Measurements from ENCODE around the gene OLFM2. TPM values are rescaled to one million over a fixed set of nuclear protein-coding genes. Genes with fewer than 3 reads are reported as not detected.
"Not testable (repeated sequence)": the region's sequence is repeated elsewhere in the genome, so short reads cannot be mapped to it uniquely, and the experiment has no call there.

OLFM2 gene
- total RNA-seq (2014; rRNA removed; shearing (Covaris generic)), result not detected in 2 replicates
- 0.14 and 0.24 TPM in 2 replicates for polyA plus RNA-seq (2015; cell fraction: cytosol; rRNA removed)
- 0.07 TPM in 1 of 2 replicates, not detected in the other for polyA plus RNA-seq (2015; cell fraction: nucleus; rRNA removed)

- no peak for DNase-seq (ENCODE audit: low read depth)
Observed at GRCh38 chr19:9936326-9937000, at the start of gene OLFM2. TSS of gene OLFM2 (minus strand) at chr19:9936515. CDS start at chr19:9936366, 149 bp downstream.

- DNase-seq (ENCODE audit: low read depth), result no peak
Observed at GRCh38 chr19:9981406-9982260, 45.3 kb upstream of the OLFM2 start.

GRCh38 chr19:9972103-9972502, 35.8 kb upstream of the OLFM2 start:
- no peak for DNase-seq (ENCODE audit: low read depth)

- DNase-seq (ENCODE audit: low read depth), result no peak
Observed at GRCh38 chr19:9971166-9971897, 35.0 kb upstream of the OLFM2 start.

- no peak for DNase-seq (ENCODE audit: low read depth)
Observed at GRCh38 chr19:9970481-9970880, 34.2 kb upstream of the OLFM2 start.

GRCh38 chr19:9969688-9969975, 33.3 kb upstream of the OLFM2 start:
- DNase-seq (ENCODE audit: low read depth), result no peak

- no peak for DNase-seq (ENCODE audit: low read depth)
Observed at GRCh38 chr19:9968820-9969687, 32.7 kb upstream of the OLFM2 start.

GRCh38 chr19:9967326-9967725, 31.0 kb upstream of the OLFM2 start:
- no peak for DNase-seq (ENCODE audit: low read depth)

- no peak for DNase-seq (ENCODE audit: low read depth)
Observed at GRCh38 chr19:9966448-9966847, 30.1 kb upstream of the OLFM2 start.

GRCh38 chr19:9966024-9966423, 29.7 kb upstream of the OLFM2 start:
- no peak for DNase-seq (ENCODE audit: low read depth)

- DNase-seq (ENCODE audit: low read depth), result no peak
Observed at GRCh38 chr19:9962623-9963290, 26.4 kb upstream of the OLFM2 start.

- DNase-seq (ENCODE audit: low read depth), result no peak
Observed at GRCh38 chr19:9961103-9961502, 24.8 kb upstream of the OLFM2 start.

- DNase-seq (ENCODE audit: low read depth), result peak; percentile 5
Observed at GRCh38 chr19:9958379-9958821, 22.1 kb upstream of the OLFM2 start.

- no peak for DNase-seq (ENCODE audit: low read depth)
Observed at GRCh38 chr19:9956956-9957355, 20.6 kb upstream of the OLFM2 start.

GRCh38 chr19:9953802-9954542, 17.7 kb upstream of the OLFM2 start:
- DNase-seq (ENCODE audit: low read depth), result no peak

GRCh38 chr19:9952276-9952675, 16.0 kb upstream of the OLFM2 start:
- DNase-seq (ENCODE audit: low read depth), result no peak

GRCh38 chr19:9947441-9947840, 11.1 kb upstream of the OLFM2 start:
- DNase-seq (ENCODE audit: low read depth), result no peak

GRCh38 chr19:9946528-9947125, 10.3 kb upstream of the OLFM2 start:
- not testable (repeated sequence) for DNase-seq (ENCODE audit: low read depth)

- peak; percentile 84 for DNase-seq (ENCODE audit: low read depth)
Observed at GRCh38 chr19:9945319-9945966, 9.1 kb upstream of the OLFM2 start.
